ENCODE measurements around the gene GRM4.
"Not testable (repeated sequence)": the region's sequence is repeated elsewhere in the genome, so short reads cannot be mapped to it uniquely, and the experiment has no call there.

Gene GRM4

DNA sequence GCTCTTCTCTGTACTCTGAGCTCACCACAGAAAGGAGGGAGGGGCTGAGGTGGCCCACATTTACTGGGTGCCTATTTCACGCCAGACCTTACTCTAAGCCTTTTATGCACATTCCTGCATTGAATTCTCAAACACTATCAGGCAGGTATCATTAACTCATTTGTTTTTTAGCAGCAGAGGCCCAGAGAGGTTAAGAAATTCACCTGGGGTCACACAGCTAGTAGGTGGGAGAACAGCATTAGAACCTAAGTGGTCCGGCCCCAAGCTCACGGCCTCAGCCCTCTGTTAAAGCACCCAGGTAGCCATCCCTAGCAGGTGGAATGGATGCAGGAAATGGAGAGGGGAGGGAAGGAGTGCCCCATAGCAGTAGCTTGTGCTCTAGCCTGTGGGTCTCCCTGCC, 84.5 kb downstream of the GRM4 start:
- DNase-seq: no peak

DNA sequence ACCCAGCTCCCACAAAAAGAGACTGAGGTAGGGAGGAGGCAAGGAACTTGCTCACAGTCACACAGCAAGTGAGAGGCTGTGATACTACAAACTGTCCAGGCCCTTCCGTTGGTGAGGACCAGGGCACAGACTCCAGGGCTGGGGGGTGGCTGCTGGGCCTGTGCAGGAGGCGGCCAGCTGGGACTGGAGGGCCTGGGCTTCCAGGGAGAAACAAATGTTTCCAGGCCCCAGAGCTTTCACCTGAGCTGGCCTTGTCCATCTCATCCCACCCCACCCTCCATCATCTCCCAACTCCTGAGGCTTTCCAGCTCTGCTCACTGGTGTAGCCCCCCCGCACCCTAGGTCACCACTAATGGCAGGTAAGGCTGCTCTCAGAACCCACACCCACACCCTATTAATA, 86.0 kb downstream of the GRM4 start:
- no peak for DNase-seq

DNA sequence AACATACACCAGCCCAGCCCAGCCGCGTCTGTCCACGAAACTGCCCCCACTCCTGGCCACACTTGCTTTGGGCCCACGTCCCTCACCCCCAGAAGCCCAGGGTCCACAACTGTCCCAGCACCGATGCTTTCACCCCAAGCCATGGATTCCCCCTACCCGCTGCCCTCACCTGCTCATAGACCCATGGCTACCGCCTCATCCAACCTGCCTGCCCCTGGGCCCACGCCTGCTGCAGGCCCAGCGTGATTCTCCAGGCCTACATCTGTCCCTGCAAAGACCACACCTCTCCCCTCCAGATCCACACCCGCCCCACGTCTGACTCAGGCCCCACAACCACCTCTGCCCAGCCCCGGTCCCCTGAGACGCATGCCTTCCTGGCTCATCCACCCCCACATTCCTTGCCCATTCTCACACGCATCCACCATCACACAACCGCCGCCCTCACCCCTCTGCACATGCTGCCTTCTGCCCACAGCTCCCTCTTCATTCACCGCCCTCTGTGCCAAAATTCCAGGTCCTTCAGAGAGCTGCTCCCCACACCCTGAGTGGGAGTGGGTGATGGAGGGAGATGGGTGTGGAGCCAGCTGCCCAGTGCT, 86.7 kb downstream of the GRM4 start:
- DNase-seq: no peak

DNA sequence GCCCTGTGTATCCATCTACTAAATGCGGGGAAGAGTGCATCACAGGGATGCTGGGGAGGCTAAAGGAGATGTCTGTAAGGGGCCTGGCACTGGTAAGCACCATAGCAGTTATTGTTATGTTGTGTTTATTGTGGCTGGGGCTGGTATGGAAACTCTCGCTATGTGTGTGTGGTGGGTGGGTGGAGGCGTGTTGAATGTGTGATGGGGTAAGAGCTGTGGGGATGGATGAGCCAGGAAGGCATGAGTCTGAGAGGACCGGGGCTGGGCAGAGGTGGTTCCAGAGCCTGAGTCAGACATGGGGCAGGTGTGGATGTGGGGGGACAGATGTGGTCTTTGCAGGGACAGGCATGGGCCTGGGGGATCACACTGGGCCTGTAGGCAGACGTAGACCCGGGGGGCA, 88.1 kb downstream of the GRM4 start:
- DNase-seq: no peak

DNA sequence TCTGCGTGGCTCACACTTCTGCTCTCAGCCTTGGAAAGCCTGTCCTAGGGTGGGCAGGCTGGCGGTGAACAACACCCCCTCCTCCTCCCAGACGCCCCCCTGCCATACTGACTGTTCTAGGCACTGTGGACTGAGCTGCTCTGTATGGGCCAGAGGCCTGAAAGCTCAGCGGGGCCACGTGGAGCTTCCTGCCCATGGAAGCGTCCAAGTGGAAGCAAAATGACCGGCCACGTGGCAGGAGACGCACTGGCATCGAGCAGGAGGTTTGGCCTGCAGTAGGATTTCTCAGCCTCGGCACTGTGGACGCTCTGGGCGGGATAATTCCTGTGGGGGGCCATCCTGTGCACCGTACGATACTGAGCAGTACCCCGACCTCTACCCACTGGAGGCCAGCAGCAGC, 88.7 kb downstream of the GRM4 start:
- no peak for DNase-seq

DNA sequence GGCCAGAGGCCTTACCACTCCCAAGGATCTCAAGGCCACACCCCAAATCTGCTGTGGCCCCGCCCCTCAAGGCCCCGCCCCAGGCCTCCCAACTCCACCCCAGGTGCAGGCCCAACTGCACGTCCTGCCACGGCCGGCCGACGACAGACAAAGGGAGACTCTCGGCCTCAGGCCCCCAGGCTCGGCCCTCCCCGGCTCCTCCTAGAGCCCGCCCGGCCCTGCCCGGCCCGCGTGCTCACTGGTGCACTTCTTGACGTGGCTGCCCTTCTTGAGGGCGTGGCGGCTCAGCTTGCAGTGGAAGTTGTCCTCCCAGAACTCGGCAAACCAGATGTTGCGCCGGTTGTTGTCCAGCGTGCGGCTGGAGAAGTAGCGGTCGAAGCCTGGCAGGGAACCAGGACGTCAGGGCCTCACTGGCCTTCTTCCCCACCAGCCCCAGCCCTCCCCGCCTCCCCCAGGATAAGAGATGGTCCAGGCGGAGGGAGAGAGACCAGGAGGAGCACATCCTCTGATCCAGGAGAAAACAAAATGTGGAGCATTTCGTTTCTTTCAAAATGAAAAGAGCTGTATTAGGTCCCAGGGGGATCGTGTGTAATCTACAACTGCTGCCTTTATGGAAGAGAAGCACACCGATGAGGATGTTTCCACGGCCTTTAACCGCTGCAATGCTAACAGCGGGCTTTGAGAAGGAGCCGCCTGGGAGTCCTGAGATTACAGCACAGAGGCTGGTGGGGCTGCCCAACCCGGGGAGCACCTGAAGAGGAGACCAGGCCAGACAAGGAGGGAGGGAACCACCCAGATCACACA, 89.4 kb downstream of the GRM4 start:
- no peak for DNase-seq

DNA sequence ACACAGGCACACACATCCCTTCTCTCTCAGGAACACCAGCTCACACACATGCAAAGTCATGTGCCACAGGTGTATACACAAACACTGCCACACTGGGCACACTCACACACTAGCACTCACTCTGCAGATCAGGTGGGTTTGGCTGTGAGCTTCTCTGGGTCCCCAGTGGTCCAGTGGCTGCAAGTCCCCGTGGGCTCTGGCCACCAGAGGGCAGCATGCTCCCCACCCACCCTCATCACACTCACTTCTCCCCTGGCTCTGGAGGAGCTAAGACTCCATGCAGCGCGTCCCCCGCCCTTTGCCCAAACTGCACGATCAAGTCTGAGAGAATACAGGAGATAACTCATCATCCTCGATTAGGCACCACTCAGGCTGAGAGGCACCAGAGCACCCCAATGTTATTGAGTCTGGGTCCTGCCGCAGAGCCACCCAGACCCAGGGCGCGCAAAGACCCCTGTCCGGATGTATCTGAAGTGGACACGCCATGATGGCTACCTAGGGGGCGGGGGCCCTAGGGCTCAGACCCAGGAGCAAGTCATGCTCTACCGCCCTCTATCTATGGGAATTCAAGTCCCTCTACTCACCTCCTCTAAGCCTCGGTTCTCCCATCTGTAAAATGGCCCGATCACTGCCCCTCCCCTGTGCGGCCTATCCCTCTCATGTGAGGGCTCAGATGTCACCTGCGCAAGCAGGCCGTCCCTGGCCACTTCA, 90.5 kb downstream of the GRM4 start:
- DNase-seq: peak; percentile 33

DNA sequence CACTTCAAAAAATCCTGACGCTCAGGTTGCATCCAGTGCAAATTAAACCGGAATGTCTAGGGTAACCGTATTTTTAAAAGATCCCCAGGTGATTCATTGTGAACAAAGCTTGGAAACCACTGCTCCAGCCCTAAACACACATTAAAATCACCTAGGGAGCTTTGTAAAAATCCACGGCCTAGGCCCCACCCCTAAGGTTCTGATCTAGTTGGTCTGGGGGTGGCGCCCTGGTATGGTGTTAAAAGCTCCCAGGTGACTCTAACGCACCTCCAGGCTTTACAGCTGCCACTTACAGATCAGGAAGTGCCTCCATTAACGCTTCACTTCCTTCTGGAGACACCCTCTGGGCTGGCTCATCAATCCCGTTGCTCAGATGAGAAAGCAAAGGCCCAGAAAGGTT, 92.2 kb downstream of the GRM4 start:
- DNase-seq: no peak

DNA sequence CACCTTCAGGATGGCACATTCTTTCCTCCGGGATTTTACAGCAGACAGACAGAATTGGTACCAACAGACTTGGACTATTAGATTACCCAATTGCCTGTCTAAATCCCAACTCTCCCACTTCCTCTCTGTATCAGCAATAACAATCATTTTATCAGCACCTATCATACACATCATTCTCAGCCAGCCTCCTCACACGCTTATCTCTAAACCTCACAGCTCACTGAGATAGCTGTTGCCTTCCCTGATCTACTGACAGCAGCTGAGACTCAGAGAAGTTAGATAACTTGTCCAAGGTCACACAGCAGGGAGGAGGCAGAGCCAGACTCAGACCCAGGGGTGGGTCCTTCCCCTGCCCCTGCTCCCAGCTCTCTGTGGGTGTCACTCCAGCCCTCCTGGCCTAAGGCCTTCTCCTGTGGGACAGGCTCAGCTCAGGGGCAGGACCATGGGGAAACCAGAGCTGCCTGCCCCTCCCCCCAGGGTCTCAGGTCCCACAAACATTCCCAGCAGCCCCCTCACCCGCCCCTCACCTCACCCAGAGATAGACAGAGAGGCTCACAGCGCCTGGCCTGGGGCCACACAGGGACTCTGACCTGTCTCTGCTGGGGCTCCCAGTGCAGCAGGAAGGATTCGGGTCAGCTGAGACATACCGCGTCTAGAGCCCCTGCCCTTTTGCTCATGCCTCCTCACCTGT, 92.8 kb downstream of the GRM4 start:
- DNase-seq: no peak

DNA sequence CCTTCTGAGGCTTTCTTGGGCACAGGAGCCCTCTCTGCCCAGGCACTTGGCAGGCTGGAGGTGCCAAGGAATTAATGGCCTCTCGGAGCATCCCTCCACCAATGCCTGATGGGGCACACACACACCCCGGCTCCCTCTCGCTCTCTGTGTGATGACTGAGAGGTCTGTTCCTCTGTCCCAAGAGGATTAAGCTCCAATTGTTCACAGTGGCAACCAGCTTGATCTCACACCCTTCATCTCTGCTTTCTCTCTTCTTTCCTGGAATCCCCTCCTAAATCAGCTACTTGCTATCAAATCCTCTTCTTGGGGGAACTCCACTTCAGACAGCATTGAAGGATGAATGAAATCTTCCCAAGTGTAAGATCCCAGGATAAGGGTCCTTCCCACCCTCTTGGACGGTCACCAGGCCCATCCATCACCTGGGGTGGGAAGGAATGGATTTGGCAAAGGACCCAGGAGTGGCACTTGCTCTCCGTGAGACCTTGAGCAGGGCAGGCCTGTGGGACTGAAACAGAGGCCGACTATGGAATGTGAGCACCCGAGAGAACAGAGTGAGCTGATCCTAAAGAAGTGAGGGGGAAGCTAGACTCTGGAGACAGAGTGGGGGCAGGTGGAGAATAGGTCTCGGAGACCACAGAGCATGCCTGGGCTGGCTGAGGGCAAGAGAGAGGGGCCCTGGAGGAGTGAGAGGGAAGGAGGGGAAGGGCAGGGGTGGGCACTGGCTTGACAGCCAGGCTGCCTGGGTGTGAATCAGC, 93.6 kb downstream of the GRM4 start:
- DNase-seq: no peak

DNA sequence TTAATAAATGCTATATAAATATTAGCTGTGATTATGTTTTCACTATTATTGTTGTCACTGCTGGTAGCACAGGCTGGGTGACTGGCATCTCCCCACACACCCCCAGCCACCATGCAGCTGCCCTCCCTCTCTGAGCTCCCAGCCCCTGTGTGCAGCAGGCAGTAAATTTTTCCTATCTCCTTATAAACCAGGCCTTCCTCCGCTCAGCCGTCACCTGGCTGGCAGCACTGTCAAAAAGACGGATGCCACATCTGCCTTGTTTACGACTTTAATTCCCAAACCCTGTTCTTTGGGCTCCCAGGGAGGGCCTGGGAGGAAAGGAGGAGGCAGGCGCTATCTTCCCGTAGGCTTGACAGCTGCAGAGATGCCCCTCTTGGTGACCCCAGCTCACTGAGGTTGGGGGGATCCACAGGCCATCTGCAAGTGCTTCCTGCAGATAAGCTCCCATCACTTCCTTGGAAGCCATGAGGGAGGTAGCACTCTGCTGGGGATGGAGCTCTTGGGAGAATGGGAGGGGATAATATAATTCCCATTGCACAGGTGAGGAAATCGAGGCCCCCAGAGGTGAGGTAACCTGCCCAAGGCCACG, 94.5 kb downstream of the GRM4 start:
- DNase-seq: no peak

DNA sequence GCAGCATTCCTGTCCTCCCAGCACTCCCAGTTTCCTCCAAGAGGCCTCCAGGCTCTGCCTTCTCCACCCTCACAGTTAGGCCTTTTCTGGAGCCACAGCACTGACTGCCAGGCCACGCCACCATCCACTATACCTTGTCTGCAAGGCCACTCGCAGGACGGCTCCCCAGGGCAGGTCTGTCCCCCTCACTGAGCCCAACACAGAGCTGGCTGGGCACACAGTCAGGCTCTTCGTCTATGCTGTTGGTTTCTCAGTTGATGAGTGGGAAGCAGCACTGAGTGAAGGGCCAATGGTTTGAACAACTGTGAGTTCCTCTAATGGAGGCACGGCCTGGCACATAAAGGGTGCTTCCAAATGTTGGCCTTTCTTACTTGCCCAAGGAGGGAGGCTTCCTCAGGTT, 95.2 kb downstream of the GRM4 start:
- no peak for DNase-seq

DNA sequence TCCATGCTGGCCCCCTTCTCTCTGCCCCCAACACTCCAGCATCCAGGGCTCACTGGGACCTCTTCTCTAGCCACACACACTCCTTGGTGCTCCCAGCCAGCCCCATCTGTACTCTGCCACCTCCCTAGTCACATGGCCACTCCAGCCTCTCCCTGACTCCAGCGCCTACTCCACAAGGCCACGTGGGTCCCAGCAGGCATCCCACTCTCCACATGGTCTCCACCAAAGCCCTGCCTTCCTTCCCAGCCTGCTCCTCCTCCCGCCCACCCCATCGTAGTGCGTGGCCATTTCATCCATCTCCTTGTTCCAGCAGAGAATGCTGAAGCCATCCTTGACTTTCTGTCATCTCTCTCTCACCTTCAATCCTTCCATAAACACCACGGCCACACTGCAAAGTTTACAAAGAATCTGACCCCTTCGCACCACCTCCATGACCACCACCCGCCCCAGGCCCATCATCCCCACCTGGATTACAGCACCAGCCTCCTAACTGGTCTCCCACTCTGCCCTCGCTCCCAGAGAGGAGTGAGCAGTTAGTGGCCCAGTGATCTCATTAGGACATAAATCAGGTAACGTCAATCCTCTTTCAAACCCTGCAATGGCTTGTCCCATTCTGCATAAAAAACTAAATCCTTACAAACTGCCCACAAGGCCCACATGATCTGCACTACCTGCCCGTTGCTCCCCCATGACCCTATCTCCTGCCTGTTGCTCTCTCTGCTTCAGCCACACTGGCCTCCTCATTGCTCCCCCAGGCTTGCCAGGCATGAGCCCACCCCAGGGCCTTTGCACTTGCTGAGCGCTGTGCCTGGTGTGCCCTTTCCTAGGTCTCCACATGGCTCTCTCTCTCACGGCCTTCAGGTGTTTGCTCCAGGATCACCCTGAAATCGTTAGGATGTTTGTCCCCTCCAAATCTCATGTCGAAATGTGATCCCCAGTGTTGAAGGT, 96.2 kb downstream of the GRM4 start:
- DNase-seq: no peak

DNA sequence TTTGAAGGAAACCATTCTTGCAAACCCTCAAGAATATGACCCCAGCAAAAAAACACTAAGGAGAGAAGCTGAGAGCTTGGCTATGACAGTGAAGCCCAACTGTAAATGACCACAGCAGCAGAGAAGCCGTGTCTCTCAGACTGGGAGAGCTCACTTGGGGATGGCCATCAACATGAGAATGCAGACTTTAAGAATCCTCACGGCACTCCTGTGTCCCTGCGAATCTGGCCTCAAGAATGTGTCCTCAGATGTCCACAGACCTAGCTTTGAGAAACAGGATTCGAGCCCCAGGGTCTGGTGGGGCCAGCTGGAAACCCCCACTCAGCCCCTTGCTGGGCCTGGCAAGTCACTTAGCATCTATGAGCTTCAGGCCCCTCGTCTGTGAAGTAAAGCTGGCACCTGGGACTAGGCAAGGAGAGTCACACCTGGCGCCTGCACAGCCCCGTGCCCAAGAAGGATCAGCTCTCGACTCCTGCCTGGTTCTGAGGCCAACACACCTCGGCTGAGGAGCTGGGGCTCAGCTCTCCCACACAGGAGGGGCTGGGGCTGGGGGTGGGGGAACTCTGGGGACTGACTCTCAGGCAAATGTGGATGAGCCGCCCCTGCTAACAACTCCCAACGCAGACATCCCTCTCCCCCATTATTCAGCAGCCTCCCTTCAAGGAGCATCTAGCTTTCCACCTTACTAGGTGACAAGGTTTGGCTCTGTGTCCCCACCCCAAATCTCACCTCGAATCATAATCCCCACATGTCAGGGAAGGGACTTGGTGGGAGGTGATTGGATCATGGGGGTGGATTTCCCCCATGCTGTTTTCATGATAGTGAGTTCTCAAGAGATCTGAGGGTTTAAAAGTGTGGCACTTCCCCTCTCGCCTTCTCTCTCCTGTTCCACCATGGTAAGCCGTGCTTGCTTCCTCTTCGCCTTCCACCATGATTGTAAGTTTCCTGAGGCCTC, 97.7 kb downstream of the GRM4 start:
- no peak for DNase-seq

DNA sequence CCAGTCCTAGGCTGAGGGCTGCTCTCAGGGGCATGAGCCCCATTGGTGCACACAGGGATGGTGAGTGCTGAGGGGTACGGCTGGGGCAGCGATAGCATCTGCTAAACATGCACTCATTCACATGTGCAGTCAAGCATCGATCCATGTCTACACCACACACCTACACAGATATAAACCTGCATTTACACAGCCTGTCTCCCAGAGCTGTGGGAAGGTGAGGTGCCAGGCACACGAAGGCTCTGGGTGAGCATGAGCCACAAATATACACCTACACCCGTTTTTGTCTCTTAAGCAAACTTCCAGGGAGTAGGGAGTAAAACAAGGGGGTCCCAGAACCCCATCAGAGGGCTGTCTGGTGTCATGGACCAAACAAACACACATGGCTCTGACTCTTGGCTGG, 99.3 kb downstream of the GRM4 start:
- DNase-seq: no peak

DNA sequence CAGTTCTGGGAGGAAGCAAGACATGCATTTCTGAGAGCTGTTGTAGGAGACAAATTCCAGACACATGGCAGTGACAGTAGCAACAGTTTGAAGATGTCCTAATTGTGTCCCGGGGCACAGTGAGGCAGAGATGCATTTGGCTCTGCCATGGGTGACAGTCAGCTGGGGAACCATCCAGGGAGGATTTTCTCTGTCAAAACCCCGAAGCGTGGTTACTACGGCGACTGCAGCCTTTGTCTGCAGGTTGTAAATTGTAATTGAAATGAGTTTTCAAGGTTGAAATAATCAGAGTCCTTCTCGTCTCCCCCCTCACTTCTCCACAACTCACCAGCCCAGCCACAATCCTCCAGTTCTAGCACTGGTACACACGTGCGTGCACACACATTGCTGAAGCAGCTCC, 100.1 kb downstream of the GRM4 start:
- DNase-seq: no peak

DNA sequence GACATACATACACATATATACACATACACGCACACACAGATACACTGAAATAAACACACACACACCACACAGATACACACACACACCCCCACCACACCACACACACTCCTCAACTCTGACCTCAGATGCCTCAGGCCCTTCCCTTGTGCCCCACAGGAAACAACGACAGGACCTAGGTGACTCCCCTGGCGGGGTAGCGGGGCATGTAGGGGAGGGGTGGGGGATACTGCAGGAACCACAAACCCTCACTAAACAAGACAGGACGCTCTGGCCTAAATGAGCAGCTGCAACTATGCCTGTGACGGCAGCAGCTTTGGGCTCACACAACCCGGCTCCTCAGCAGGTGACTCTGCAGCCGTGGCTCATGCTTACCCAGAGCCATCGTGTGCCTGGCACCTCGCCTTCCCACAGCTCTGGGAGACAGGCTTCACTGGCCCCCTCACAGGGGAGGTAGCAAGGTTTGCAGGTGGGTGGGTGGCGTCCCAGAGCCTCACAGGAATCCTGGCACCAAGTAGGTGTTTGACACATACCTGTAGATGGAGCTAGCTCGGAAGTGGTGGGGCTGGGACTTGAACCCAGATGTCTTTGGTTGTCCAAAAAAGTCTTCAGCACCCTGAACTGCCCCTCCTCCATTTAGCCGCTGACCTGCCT, 100.8 kb downstream of the GRM4 start:
- no peak for DNase-seq

DNA sequence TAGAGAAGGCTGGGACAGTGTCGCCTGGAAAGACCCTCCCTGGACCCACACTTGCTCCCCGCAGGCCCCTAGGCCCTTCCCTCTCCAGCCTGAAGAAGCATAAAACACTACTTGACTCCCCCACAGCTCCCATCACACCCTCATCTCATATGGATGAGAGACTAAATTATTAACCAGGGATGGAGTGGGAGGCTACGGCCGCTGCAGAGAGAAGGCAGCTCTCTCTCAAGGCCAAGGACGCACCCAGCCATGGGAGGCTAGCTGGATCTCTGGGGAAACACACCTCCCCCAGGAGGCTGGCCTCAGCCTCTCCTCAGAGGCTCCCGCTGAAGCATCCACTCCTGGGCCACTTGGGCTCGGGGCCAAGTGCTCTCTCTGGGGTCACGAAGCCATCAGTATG, 102.5 kb downstream of the GRM4 start:
- DNase-seq: no peak

DNA sequence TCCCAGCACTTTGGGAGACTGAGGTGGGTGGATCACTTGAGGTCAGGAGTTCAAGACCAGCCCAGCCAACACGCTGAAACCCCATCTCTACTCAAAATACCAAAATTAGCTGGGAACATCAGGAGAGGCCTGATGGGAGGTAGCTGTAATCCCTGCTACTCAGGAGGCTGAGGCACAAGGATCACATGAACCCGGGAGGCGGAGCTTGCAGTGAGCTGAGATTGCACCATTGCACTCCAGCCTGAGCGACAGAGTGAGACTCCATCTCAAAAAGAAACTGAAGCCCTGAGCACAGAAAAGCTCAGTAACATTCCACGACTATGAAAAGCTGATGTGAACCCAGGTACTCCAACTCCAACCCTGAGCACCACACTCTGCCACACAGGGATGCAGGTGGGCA, 103.9 kb downstream of the GRM4 start:
- DNase-seq: not testable (repeated sequence)

Data from effector CD4-positive, alpha-beta T cell (primary cell).